Omental fat pad (tissue), 4 donors: ENCODE data around the gene RAB3C. TPM values are rescaled to one million over a fixed set of nuclear protein-coding genes. Genes with fewer than 3 reads are reported as not detected.
"Not testable (repeated sequence)": the region's sequence is repeated elsewhere in the genome, so short reads cannot be mapped to it uniquely, and the experiment has no call there.

Experiments used
- ATAC-seq: fragments of 150-250 bp; one replicate; pipeline ENCODE4 v1.9.1; 2016; ENCODE audit warnings: mild to moderate bottlenecking, moderate library complexity; ENCODE audit not compliant: low FRiP score
- DNase-seq: peaks from one replicate; pipeline ENCODE4 v3.0.0-alpha.2; 2019; ENCODE audit warnings: low spot score
- total RNA-seq, 4 donors: library from RNA; depleted of rRNA; stranded (reverse); fragments of >200 nt; gene quantifications; one replicate each; pipeline ENCODE4 v1.1.0, GENCODE V29; 2016
- TF ChIP-seq, protein P1 (sequence below), 3 donors: fragments of 450-650 bp; IDR thresholded peaks; one replicate each; pipeline ENCODE4 v1.5.1; 2016 to 2017; ENCODE audit warnings: antibody characterized with exemption in 3 of 3, mild to moderate bottlenecking in 3 of 3, moderate library complexity in 2 of 3

Gene RAB3C, protein sequence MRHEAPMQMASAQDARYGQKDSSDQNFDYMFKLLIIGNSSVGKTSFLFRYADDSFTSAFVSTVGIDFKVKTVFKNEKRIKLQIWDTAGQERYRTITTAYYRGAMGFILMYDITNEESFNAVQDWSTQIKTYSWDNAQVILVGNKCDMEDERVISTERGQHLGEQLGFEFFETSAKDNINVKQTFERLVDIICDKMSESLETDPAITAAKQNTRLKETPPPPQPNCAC
- 1 to 10 TPM in 3 of 4 donors, under 1 TPM in 1; 0.28 to 5.5 (median 2.0) TPM for total RNA-seq

- TF ChIP-seq, protein P1, sequence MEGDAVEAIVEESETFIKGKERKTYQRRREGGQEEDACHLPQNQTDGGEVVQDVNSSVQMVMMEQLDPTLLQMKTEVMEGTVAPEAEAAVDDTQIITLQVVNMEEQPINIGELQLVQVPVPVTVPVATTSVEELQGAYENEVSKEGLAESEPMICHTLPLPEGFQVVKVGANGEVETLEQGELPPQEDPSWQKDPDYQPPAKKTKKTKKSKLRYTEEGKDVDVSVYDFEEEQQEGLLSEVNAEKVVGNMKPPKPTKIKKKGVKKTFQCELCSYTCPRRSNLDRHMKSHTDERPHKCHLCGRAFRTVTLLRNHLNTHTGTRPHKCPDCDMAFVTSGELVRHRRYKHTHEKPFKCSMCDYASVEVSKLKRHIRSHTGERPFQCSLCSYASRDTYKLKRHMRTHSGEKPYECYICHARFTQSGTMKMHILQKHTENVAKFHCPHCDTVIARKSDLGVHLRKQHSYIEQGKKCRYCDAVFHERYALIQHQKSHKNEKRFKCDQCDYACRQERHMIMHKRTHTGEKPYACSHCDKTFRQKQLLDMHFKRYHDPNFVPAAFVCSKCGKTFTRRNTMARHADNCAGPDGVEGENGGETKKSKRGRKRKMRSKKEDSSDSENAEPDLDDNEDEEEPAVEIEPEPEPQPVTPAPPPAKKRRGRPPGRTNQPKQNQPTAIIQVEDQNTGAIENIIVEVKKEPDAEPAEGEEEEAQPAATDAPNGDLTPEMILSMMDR (IDR thresholded peaks at IDR 0.05): no peak
- DNase-seq (peak; percentile 56), ATAC-seq (peak; percentile 99)
Measured at GRCh38 chr5:58582803-58583491, at the start of gene RAB3C. Gene RAB3C, plus strand, starts transcription at chr5:58583075. Its CDS starts 134 bp downstream, at chr5:58583209.

- not testable (repeated sequence) for ATAC-seq, DNase-seq
Measured at GRCh38 chr5:58541935-58542334, 40.9 kb upstream of the RAB3C start.

DNA sequence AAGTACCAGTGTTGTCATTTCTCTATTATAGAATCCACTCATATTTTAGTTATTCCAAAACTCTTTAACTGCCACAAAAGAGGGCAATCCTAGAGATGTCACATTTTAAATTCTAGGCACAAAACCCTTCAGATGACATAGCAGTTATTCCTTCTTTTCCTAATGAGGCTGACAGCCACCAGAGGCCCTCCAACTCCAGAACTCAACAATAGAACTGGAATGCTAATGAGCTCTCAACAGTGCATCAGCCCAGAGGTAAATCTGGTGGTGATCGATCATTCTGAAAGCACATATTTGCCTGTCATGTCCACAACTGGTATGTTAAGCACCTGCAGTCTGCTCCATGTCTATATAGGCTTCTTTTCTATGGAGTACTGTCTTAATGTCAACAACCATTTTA is 40.2 kb upstream of the RAB3C start:
- TF ChIP-seq, protein P1 (IDR thresholded peaks at IDR 0.05): no peak
- DNase-seq (no peak), ATAC-seq (no peak)

- no peak for ATAC-seq
- no peak for DNase-seq
- TF ChIP-seq, protein P1 (IDR thresholded peaks at IDR 0.05): no peak
Measured at GRCh38 chr5:58543723-58544122, 39.2 kb upstream of the RAB3C start.

GRCh38 chr5:58544195-58544594 is 38.7 kb upstream of the RAB3C start:
- TF ChIP-seq, protein P1 (IDR thresholded peaks at IDR 0.05): no peak
- DNase-seq (no peak), ATAC-seq (no peak)

GRCh38 chr5:58544926-58545325 is 37.9 kb upstream of the RAB3C start:
- DNase-seq: no peak
- no peak for ATAC-seq
- TF ChIP-seq, protein P1 (IDR thresholded peaks at IDR 0.05): no peak

DNA sequence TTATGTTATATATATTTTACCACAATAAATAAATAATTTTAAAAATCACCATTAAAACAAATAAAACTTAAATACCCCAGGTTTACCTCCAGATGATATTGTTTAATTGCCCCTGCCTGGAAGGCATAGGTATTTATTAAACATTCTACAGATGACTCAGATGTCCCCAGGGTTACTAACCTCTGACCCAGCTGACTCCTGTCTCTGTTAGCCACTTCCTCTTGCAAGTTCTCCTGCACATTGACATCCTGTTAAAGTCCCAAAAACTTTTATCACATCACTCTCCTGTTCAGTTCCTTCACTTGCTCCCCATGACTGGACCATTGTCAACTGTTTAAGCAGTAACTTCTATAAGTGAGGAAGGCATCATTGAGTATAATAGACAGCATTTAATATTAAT is 37.0 kb upstream of the RAB3C start:
- TF ChIP-seq, protein P1 (IDR thresholded peaks at IDR 0.05): no peak
- ATAC-seq (no peak), DNase-seq (no peak)
